Neural progenitor cell (in vitro differentiated cells): ENCODE data around the gene TRIM58. TPM values are rescaled to one million over a fixed set of nuclear protein-coding genes. Genes with fewer than 3 reads are reported as not detected.

Source experiments
- DNase-seq: peaks from one replicate; pipeline ENCODE4 v3.0.0-alpha.2; 2016; ENCODE audit warnings: low spot score
- H2AFZ ChIP-seq: fragments of 200-600 bp; sonication (generic); replicated peaks from 2 replicates; pipeline ENCODE4 v1.6.1; 2016; ENCODE audit warnings: antibody characterized with exemption
- H3F3A ChIP-seq: fragments of 200-600 bp; sonication (generic); 2 replicates; pipeline ENCODE4 v1.6.1; 2016; ENCODE audit warnings: antibody characterized with exemption, low read depth
- H3K27ac ChIP-seq: fragments of 200-600 bp; sonication (generic); 2 replicates; pipeline ENCODE4 v1.5.1; 2016; ENCODE audit warnings: mild to moderate bottlenecking
- H3K27me3 ChIP-seq: fragments of 200-600 bp; sonication (generic); 2 replicates; pipeline ENCODE4 v1.6.1; 2016; ENCODE audit warnings: mild to moderate bottlenecking, moderate library complexity
- H3K36me3 ChIP-seq: fragments of 200-600 bp; sonication (generic); 2 replicates; pipeline ENCODE4 v1.5.1; 2016
- H3K4me1 ChIP-seq: fragments of 200-600 bp; sonication (generic); 2 replicates; pipeline ENCODE4 v1.6.1; 2016; ENCODE audit warnings: mixed run types
- H3K4me2 ChIP-seq: fragments of 200-600 bp; sonication (generic); 2 replicates; pipeline ENCODE4 v1.6.1; 2016
- H3K4me3 ChIP-seq: fragments of 200-600 bp; sonication (generic); 2 replicates; pipeline ENCODE4 v1.5.1; 2016
- H3K79me2 ChIP-seq: fragments of 200-600 bp; sonication (generic); 2 replicates; pipeline ENCODE4 v1.6.1; 2016; ENCODE audit warnings: low read depth
- H3K9ac ChIP-seq: fragments of 200-600 bp; sonication (generic); 2 replicates; pipeline ENCODE4 v1.6.1; 2016
- H3K9me3 ChIP-seq: fragments of 200-600 bp; sonication (generic); 2 replicates; pipeline ENCODE4 v1.5.1; 2016; ENCODE audit warnings: low read depth
- H4K20me1 ChIP-seq: fragments of 200-600 bp; sonication (generic); 2 replicates; pipeline ENCODE4 v1.6.1; 2016; ENCODE audit warnings: low read depth
- H3K27ac Mint-ChIP-seq: 3 replicates; pipeline ENCODE4 v1.8.0; 2021; ENCODE audit warnings: mixed read lengths
- H3K27me3 Mint-ChIP-seq: 2 replicates; pipeline ENCODE4 v1.8.0; 2022; ENCODE audit warnings: low read depth, mild to moderate bottlenecking, inconsistent platforms, moderate library complexity, mixed read lengths; ENCODE audit not compliant: insufficient read depth
- H3K36me3 Mint-ChIP-seq: 3 replicates; pipeline ENCODE4 v1.8.0; 2021; ENCODE audit warnings: mixed read lengths
- H3K4me1 Mint-ChIP-seq: 3 replicates; pipeline ENCODE4 v1.8.0; 2021; ENCODE audit warnings: mixed read lengths
- H3K4me3 Mint-ChIP-seq: 3 replicates; pipeline ENCODE4 v1.8.0; 2021; ENCODE audit warnings: mild to moderate bottlenecking, moderate library complexity, mixed read lengths
- H3K9me3 Mint-ChIP-seq: 3 replicates; pipeline ENCODE4 v1.8.0; 2020; ENCODE audit warnings: mixed read lengths
- CTCF ChIP-seq: fragments of 200-600 bp; sonication (generic); IDR thresholded peaks from 2 replicates; pipeline ENCODE4 v1.5.1; 2017; ENCODE audit warnings: antibody characterized with exemption, mild to moderate bottlenecking
- EZH2 ChIP-seq: fragments of 200-600 bp; sonication (generic); IDR thresholded peaks from 2 replicates; pipeline ENCODE4 v1.6.1; 2017; ENCODE audit warnings: antibody characterized with exemption, mild to moderate bottlenecking, moderate library complexity
- EZH2phosphoT487 ChIP-seq: fragments of 200-600 bp; sonication (generic); IDR thresholded peaks from 2 replicates; pipeline ENCODE4 v1.6.1; 2017; ENCODE audit warnings: antibody characterized with exemption
- total RNA-seq: library from RNA; depleted of rRNA; stranded (reverse); fragments of >200 nt; gene quantifications from 2 replicates; pipeline ENCODE4 v1.2.3, GENCODE V29; 2015; ENCODE audit warnings: low replicate concordance

The TRIM58 gene
- total RNA-seq, 1 donor from 2014 or later = 0.26 TPM

- Histone ChIP-seq H3K79me2 (no peaks in the 10 kb centered on the region), H3K9ac (no peak overlapping the region), H3K4me1 (no peaks in the 10 kb centered on the region), H3K9me3 (peaks cover under 1% of the 10 kb centered on the region), H2AFZ (no peak overlapping the region), H3K36me3 (no peaks in the 10 kb centered on the region), H4K20me1 (no peaks in the 10 kb centered on the region), H3K4me2 (no peak overlapping the region), H3K27ac (no peak overlapping the region), H3F3A (no peaks in the 10 kb centered on the region), H3K27me3 (no peaks in the 10 kb centered on the region), H3K4me3 (no peak overlapping the region)
- no peak for DNase-seq
- peaks cover 28% of the 10 kb centered on the region for H3K9me3 Mint-ChIP-seq
- H3K4me3 Mint-ChIP-seq = no peak overlapping the region
- H3K36me3 Mint-ChIP-seq = no peaks in the 10 kb centered on the region
- no peak for TF ChIP-seq EZH2phosphoT487
- no peak for TF ChIP-seq EZH2
- no peak for TF ChIP-seq CTCF
- H3K4me1 Mint-ChIP-seq = no peaks in the 10 kb centered on the region
- no peak overlapping the region for H3K27ac Mint-ChIP-seq
- H3K27me3 Mint-ChIP-seq = peaks cover 2% of the 10 kb centered on the region
Measured at GRCh38 chr1:247905181-247905580, 48.2 kb downstream of the TRIM58 start.

DNA sequence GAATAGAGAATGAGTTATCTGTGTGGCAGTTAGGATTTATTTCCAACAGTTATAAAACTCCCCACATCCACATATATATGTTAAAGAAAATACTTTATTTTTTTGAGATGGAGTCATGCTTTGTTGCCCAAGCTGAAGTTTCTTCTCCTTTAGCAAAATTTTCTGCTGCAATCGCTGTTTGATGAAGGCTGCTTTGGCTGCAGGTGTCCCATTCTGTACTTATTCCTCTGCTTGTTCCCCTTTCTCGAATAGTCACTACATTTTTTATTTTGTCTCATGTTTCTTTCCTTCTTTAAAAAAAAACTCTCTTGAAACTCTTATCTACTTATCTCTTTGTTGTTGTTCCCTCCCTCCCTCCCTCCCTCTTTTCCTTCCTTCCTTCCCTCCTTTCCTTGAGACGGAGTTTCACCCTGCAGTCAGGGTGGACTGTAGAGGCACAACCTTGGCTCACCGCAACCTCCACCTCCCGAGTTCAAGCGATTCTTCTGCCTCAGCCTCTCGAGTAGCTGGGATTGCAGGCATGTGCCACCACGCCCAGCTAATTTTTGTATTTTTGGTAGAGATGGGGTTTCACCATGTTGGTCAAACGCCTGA lies 49.0 kb downstream of the TRIM58 start:
- Histone ChIP-seq H3K9me3 (peaks cover 6% of the 10 kb centered on the region), H3K4me3 (no peak overlapping the region), H3K4me1 (no peaks in the 10 kb centered on the region), H4K20me1 (no peaks in the 10 kb centered on the region), H3K27ac (no peak overlapping the region), H3F3A (no peaks in the 10 kb centered on the region), H2AFZ (no peak overlapping the region), H3K36me3 (no peaks in the 10 kb centered on the region), H3K4me2 (no peak overlapping the region), H3K79me2 (no peaks in the 10 kb centered on the region), H3K27me3 (no peaks in the 10 kb centered on the region), H3K9ac (no peak overlapping the region)
- Mint-ChIP-seq H3K27me3 (peaks cover 2% of the 10 kb centered on the region), H3K9me3 (peaks cover 31% of the 10 kb centered on the region), H3K4me3 (no peak overlapping the region), H3K36me3 (no peaks in the 10 kb centered on the region), H3K27ac (no peak overlapping the region), H3K4me1 (no peaks in the 10 kb centered on the region)
- DNase-seq = no peak
- TF ChIP-seq EZH2phosphoT487 = no peak
- no peak for TF ChIP-seq EZH2
- TF ChIP-seq CTCF = no peak

- H3K4me3 Mint-ChIP-seq = no peak overlapping the region
- H3K36me3 Mint-ChIP-seq = no peaks in the 10 kb centered on the region
- no peaks in the 10 kb centered on the region for H3K4me1 Mint-ChIP-seq
- H3K9me3 Mint-ChIP-seq = peaks cover 35% of the 10 kb centered on the region
- no peak overlapping the region for H3K27ac Mint-ChIP-seq
- no peak for TF ChIP-seq EZH2phosphoT487
- no peak for TF ChIP-seq EZH2
- TF ChIP-seq CTCF = no peak
- no peaks in the 10 kb centered on the region for H4K20me1 ChIP-seq
- peaks cover 2% of the 10 kb centered on the region for H3K27me3 Mint-ChIP-seq
- no peak overlapping the region for H2AFZ ChIP-seq
- H3K9me3 ChIP-seq = peaks cover 11% of the 10 kb centered on the region
- H3K27me3 ChIP-seq = no peaks in the 10 kb centered on the region
- no peaks in the 10 kb centered on the region for H3K36me3 ChIP-seq
- H3K4me3 ChIP-seq = no peak overlapping the region
- H3F3A ChIP-seq = no peaks in the 10 kb centered on the region
- no peak overlapping the region for H3K27ac ChIP-seq
- DNase-seq = no peak
- no peak overlapping the region for H3K9ac ChIP-seq
- H3K79me2 ChIP-seq = no peaks in the 10 kb centered on the region
- no peaks in the 10 kb centered on the region for H3K4me1 ChIP-seq
- no peak overlapping the region for H3K4me2 ChIP-seq
Measured at GRCh38 chr1:247906504-247907047, 49.6 kb downstream of the TRIM58 start.
